ENCODE data around the gene CEP41. TPM values are rescaled to one million over a fixed set of nuclear protein-coding genes. Genes with fewer than 3 reads are reported as not detected.
A peak's percentile ranks its signal among the peaks of the same experiment; 100 is the strongest.

Gene CEP41
- polyA plus RNA-seq, 2 of the 4 experiments (the other 2 are of a cell fraction) = 13.0 to 23.1 TPM

DNA sequence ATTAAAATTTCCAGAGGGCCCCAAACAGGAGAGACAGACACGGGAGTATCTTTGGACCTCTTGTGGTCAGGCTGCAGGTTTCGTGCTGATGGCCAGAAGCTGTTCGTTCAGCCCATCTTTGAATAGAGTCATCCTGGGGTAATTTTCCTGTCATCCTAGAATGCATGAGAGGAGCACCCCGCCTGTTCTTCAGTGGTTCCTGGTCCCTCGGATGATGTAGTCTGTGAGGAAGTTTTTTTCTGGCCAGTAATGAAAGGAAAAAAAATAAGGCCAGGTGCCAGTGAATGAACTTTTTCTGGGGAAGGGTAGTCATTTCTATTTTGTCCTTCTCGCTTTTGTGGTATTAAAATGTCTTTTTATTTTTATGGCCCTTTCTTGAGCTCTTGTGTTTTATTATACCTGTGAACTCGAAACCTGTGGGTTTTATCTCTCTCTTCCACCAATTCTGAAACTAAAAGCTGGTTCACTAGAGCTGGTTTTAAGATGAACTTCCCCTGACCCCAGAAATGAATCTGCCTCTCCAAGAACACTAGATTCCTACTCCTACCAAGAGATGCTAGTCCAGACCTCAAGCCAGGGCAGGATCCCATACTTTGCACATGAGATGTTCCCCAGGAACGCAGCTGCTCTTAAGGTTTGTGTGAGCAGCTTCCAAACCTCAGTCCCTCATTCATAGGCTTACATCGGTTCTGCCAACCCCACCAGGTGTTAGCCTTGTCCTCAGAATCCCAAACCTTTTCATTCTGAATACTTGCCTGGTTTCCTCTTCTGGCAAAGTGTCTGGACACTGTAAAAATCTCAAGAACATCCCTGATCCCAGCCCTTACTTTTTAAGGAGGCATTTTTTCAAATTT is 35.7 kb upstream of the CEP41 start:
- Histone ChIP-seq H3K27ac (no peak overlapping the region), H3K4me1 (no peaks in the 10 kb centered on the region), H3K4me2 (no peak overlapping the region), H3K9me3 (peaks cover 14% of the 10 kb centered on the region; the same call in 1 of the 3 replicates), H3K4me3 (no peak overlapping the region)
- DNase-seq (ENCODE audit: low read depth in 1 of 2, low spot score in 1 of 2) (no peak), FAIRE-seq (no peak), ATAC-seq (no peak)
- 40% methylated on average over 9 of the region's 9 CpGs for WGBS (ENCODE audit: missing lambda C conversion rate)
- POLR2A ChIA-PET = no interaction called here
- CTCF ChIA-PET = interaction anchor here (1.1 to 1.6 kb wide), 3 partner anchors 9 to 24 kb away, joined by 3 to 5 read pairs (median 5); no protein-coding TSS in a partner anchor
- no peak for TF ChIP-seq RCOR1 (IDR thresholded peaks at IDR 0.05; ENCODE audit: low read depth, low read length)
- TF ChIP-seq CHD2 (IDR thresholded peaks at IDR 0.05; ENCODE audit: low read length, partially characterized antibody) = no peak
- TF ChIP-seq ZNF302 (CRISPR knock-in tag; IDR thresholded peaks at IDR 0.05) = no peak

DNA sequence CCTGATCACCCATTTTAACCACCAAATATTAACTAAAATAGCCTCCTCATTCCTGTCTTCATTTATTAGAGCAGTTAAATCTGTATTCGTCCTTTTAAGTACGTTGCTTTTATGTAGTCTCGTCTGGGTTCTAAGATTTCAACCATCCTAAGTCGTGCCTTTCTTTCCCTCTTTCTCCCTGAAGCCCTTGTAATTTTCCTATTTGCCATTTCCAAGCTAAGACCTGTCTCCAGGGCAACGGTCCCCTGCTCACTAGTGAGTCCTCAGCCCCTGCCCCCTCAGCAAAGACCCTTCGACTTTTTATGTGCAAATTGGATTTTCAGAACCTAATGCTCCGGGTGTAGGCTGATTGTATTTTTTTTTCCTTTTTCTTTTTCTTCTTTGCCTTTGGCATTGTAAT is 35.0 kb upstream of the CEP41 start:
- ATAC-seq (no peak), FAIRE-seq (no peak), DNase-seq (ENCODE audit: low read depth in 1 of 2, low spot score in 1 of 2) (no peak)
- 18% methylated on average over 7 of the region's 7 CpGs for WGBS (ENCODE audit: missing lambda C conversion rate)
- peaks cover 14% of the 10 kb centered on the region; the same call in 1 of the 3 replicates for H3K9me3 ChIP-seq
- POLR2A ChIA-PET = no interaction called here
- CTCF ChIA-PET = interaction anchor here (1.1 kb wide), 1 partner anchor 25 kb away, joined by 3 read pairs; no protein-coding TSS in a partner anchor
- no peak for TF ChIP-seq TFCP2L1 (CRISPR knock-in tag; IDR thresholded peaks at IDR 0.05)
- no peak for TF ChIP-seq NFE2L2 (conservative IDR thresholded peaks at IDR 0.05; ENCODE audit: low read length)
- no peak for TF ChIP-seq NR3C1 (IDR thresholded peaks at IDR 0.05)
- TF ChIP-seq CBX2 (IDR thresholded peaks at IDR 0.05; ENCODE audit: borderline replicate concordance, low read depth) = no peak
- TF ChIP-seq FOXS1 (CRISPR knock-in tag; IDR thresholded peaks at IDR 0.05) = no peak
- no peak for TF ChIP-seq RFX5 (IDR thresholded peaks at IDR 0.05)
- TF ChIP-seq POLR2A (IDR thresholded peaks at IDR 0.05; ENCODE audit: low read length) = no peak
- TF ChIP-seq RAD21 (conservative IDR thresholded peaks at IDR 0.05 in 1 of 2, IDR thresholded peaks at IDR 0.05 in 1 of 2) = no peak
- TF ChIP-seq CHD2 (IDR thresholded peaks at IDR 0.05; ENCODE audit: low read length, partially characterized antibody) = no peak
- no peak for TF ChIP-seq CTCF (IDR thresholded peaks at IDR 0.05)
- no peak for TF ChIP-seq PBX3 (IDR thresholded peaks at IDR 0.05)
- TF ChIP-seq MAFK (IDR thresholded peaks at IDR 0.05; ENCODE audit: partially characterized antibody) = no peak
- no peak for TF ChIP-seq JUNB (IDR thresholded peaks at IDR 0.05)
- no peak overlapping the region for H3K4me2 ChIP-seq
- no peak overlapping the region for H3K4me3 ChIP-seq
- H3K27ac ChIP-seq = no peak overlapping the region
- no peaks in the 10 kb centered on the region for H3K4me1 ChIP-seq

DNA sequence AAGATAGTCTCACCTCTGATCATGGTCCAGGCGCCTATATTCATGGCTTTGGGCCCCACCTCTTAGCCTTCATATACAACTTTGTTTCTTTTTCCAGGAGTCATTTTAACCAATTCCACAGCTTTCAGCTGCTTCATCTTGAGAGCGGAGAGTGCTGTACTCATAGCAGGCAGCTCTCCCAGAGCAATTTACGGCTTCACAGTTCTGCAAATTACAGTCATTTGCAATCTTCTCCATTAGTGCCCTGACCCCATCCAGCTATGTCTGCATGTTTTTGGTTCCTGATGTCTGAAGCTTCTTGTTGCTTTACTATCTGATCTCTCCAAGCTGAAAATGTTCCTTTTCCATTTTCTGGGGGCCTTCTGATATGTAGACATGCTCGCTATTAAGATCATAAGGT is 33.1 kb upstream of the CEP41 start:
- no peak for FAIRE-seq
- no peak for DNase-seq (ENCODE audit: low read depth in 1 of 2, low spot score in 1 of 2)
- Histone ChIP-seq H3K27ac (no peak overlapping the region), H3K4me1 (no peaks in the 10 kb centered on the region), H3K4me3 (no peak overlapping the region), H3K9me3 (peaks cover 12% of the 10 kb centered on the region; the same call in 1 of the 3 replicates), H3K4me2 (no peak overlapping the region)
- 78% methylated on average over 4 of the region's 4 CpGs for WGBS (ENCODE audit: missing lambda C conversion rate)
- ChIA-PET CTCF (interaction anchor here (1.0 to 1.5 kb wide), 5 partner anchors 10 to 106 kb away, joined by 3 to 4 read pairs (median 3); no protein-coding TSS in a partner anchor), POLR2A (no interaction called here)
- no peak for TF ChIP-seq POLR2A (IDR thresholded peaks at IDR 0.05; ENCODE audit: low read length)
- no peak for TF ChIP-seq RNF2 (IDR thresholded peaks at IDR 0.05; ENCODE audit: borderline replicate concordance, low read depth)
- TF ChIP-seq RAD21 (conservative IDR thresholded peaks at IDR 0.05 in 1 of 2, IDR thresholded peaks at IDR 0.05 in 1 of 2) = no peak
- TF ChIP-seq CHD4 (IDR thresholded peaks at IDR 0.05; ENCODE audit: borderline replicate concordance) = no peak
- TF ChIP-seq, protein P1, sequence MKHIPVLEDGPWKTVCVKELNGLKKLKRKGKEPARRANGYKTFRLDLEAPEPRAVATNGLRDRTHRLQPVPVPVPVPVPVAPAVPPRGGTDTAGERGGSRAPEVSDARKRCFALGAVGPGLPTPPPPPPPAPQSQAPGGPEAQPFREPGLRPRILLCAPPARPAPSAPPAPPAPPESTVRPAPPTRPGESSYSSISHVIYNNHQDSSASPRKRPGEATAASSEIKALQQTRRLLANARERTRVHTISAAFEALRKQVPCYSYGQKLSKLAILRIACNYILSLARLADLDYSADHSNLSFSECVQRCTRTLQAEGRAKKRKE (CRISPR knock-in tag; IDR thresholded peaks at IDR 0.05; ENCODE audit: low read depth) = no peak
- no peak for TF ChIP-seq MYC (IDR thresholded peaks at IDR 0.05; ENCODE audit: borderline replicate concordance, low read length)
- no peak for TF ChIP-seq CBX8 (IDR thresholded peaks at IDR 0.05)
- 0 out of 6 replicates have a peak, but pooled peaks of 1 of the 2 experiments have one; percentile 34 for ATAC-seq
